Neutrophil (primary cell): ENCODE data around the gene EPS8L1.

Source experiments
- H3K27ac ChIP-seq: fragments of 200-600 bp; sonication (generic); 2 replicates; pipeline ENCODE4 v1.5.1; 2016; ENCODE audit warnings: mild to moderate bottlenecking, moderate library complexity
- H3K27me3 ChIP-seq: fragments of 200-600 bp; sonication (generic); 2 replicates; pipeline ENCODE4 v1.6.0; 2016; ENCODE audit warnings: mild to moderate bottlenecking
- H3K36me3 ChIP-seq: fragments of 200-600 bp; sonication (generic); 2 replicates; pipeline ENCODE4 v1.5.1; 2017
- H3K4me1 ChIP-seq, 2 experiments: fragments of 200-600 bp in 1 of 2; sonication (generic) in 1 of 2; 1 replicate in 1 of 2; 2 replicates in 1 of 2; pipeline versions ENCODE4 v1.5.1 to v1.6.1; 2013 to 2016; ENCODE audit warnings: low read depth in 1 of 2, low read length in 1 of 2, mild to moderate bottlenecking in 1 of 2, moderate library complexity in 1 of 2; ENCODE audit not compliant: control insufficient read depth in 1 of 2, insufficient read depth in 1 of 2
- H3K4me3 ChIP-seq, 2 experiments: fragments of 200-600 bp in 1 of 2; sonication (generic) in 1 of 2; 1 replicate in 1 of 2; 2 replicates in 1 of 2; pipeline ENCODE4 v1.5.1; 2013 to 2016; ENCODE audit warnings: low read depth in 1 of 2, low read length in 1 of 2, mild to moderate bottlenecking in 1 of 2, moderate library complexity in 1 of 2
- H3K9me3 ChIP-seq: fragments of 200-600 bp; sonication (generic); 2 replicates; pipeline ENCODE4 v1.5.1; 2016
- TF ChIP-seq, protein P1 (sequence below): fragments of 200-600 bp; sonication (generic); IDR thresholded peaks from 2 replicates; pipeline ENCODE4 v1.5.1; 2016; ENCODE audit warnings: antibody characterized with exemption

The EPS8L1 gene

DNA sequence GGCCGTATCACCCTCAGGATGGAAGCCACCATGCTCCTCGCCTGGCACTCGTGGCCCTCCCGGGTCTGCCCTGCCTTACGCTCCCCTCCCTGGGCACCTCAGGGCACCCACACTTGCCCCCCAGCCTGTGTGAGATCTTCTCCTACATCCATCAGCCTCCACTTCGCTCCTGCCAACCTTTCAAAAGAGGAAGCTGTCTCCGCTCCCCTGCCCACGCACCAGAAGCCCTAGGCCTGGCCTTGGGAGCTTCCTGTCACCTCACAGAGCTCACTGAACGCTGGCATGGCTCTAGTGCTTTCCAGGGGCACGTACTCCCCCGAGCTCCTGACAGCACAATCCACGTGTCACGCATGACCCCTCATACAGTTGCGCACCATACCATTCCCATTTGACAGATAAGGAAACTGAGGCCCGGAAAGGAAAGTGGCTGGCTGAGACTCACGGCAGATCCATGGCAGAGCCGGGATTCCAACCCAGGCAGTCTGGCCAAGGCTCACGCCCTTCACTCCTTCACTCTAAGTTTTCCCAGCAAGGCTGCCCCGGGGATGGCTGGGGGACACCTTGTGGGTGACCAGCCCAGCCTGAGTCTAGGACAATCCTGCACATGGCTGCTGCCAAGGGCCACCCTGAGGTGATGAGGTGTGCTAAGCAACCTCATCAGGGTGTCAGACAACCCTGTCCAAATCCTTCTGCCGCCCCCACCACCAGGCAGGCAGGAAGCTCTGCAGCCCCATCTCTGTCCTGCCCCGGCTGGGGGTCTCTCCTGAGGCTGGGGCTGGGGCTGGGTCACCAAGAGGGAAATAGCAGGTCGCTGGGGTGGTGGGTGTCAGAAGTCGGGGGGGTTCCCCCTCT is 22.4 kb downstream of the EPS8L1 start:
- no peaks in the 10 kb centered on the region for H3K9me3 ChIP-seq
- H3K4me3 ChIP-seq, result no peak overlapping the region
- H3K27ac ChIP-seq, result no peak overlapping the region
- H3K36me3 ChIP-seq, result peaks cover 84% of the 10 kb centered on the region
- no peaks in the 10 kb centered on the region for H3K4me1 ChIP-seq
- no peaks in the 10 kb centered on the region for H3K27me3 ChIP-seq
- TF ChIP-seq, protein P1, sequence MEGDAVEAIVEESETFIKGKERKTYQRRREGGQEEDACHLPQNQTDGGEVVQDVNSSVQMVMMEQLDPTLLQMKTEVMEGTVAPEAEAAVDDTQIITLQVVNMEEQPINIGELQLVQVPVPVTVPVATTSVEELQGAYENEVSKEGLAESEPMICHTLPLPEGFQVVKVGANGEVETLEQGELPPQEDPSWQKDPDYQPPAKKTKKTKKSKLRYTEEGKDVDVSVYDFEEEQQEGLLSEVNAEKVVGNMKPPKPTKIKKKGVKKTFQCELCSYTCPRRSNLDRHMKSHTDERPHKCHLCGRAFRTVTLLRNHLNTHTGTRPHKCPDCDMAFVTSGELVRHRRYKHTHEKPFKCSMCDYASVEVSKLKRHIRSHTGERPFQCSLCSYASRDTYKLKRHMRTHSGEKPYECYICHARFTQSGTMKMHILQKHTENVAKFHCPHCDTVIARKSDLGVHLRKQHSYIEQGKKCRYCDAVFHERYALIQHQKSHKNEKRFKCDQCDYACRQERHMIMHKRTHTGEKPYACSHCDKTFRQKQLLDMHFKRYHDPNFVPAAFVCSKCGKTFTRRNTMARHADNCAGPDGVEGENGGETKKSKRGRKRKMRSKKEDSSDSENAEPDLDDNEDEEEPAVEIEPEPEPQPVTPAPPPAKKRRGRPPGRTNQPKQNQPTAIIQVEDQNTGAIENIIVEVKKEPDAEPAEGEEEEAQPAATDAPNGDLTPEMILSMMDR, result no peak

DNA sequence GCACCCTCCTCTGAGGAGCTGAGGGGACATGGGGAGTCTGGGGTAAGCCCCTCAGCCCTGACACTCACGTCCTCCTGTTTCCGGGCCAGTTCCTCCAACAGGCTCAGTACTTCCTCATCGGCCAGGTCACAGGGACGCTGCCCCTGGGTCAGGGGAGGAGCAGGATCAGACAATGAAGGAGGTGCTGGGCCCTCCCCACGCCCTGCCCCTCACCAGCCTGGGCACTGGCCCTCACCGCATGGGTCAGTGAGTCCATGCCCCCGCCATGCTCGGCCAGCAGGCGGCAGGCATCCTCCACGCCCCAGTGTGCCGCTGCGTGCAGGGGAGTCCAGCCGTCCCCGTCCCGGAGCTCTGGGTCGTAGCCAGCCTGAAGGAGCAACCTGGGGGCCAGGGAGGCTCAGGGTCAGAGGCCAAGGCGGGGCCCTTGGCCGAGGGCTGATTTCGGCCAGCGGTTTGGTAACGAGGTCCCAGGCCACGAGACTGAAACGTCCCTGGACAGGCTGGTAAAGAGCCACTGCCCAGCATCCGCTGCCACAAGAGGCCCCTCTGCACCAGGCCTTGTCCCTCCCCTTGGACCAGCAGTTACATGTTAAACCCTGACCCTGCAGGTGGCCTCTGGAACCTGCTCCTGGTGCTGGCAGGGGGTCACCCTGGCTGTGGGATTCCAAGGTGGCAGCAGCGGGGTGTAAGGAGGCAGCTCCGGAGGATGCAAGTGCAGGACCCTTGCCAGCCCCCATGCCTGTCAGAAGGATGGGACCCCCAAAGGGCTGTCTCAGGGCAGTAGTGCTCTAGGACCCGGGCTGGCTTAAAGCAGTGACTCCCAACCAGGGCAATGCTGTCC is 23.3 kb downstream of the EPS8L1 start:
- no peak overlapping the region for H3K27ac ChIP-seq
- H3K27me3 ChIP-seq, result no peaks in the 10 kb centered on the region
- H3K36me3 ChIP-seq, result peaks cover 90% of the 10 kb centered on the region
- H3K4me3 ChIP-seq, result no peak overlapping the region
- TF ChIP-seq, protein P1, result no peak
- no peaks in the 10 kb centered on the region for H3K4me1 ChIP-seq
- H3K9me3 ChIP-seq, result no peaks in the 10 kb centered on the region

DNA sequence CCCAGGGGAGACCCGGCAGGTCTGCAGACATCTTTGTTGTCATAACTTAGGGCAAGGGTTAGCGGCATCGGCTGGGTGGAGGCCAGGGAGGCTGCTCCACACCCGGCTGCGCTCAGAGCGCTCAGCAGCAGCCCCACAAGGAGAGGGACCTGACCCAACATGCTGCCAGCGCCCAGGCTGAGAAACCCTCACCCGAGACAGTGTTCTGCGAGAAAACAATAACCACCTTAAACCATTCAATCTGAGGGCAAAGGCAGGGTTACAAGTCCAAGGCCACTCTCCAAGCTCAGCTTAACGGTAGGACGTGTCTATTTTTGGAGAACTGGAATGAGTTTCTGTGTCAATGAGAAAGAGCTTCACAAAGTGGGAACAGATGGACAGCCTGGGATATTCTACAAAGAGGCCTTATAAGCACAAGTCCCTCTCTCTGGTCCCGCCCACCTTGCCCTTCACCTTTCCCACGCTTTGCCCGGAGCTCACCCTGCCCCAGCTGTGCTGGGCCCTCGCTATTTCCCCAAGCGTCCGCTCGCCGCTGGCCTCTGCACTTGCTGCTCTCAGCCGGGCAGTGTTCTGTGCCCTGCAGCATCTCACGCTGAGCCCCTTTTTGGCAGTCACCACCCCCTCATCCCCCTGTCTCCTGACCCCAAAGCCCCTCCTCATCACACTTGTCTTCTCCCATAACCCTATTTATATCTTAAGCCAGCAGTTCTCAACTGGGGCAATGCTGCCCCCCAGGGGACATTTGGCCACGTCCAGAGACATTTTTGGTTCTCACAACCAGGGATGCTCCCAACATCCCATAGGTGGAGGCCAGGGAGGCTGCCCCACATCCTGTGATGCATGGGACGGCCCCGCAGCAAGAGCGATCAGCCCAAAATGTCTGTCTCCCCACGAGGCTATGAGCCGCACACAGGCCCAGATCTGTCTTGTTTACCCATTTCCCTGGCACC is 24.2 kb downstream of the EPS8L1 start:
- H3K36me3 ChIP-seq, result peaks cover 83% of the 10 kb centered on the region
- no peak overlapping the region for H3K4me3 ChIP-seq
- no peaks in the 10 kb centered on the region for H3K9me3 ChIP-seq
- no peaks in the 10 kb centered on the region for H3K27me3 ChIP-seq
- H3K27ac ChIP-seq, result no peak overlapping the region
- H3K4me1 ChIP-seq, result no peaks in the 10 kb centered on the region
- TF ChIP-seq, protein P1, result no peak

DNA sequence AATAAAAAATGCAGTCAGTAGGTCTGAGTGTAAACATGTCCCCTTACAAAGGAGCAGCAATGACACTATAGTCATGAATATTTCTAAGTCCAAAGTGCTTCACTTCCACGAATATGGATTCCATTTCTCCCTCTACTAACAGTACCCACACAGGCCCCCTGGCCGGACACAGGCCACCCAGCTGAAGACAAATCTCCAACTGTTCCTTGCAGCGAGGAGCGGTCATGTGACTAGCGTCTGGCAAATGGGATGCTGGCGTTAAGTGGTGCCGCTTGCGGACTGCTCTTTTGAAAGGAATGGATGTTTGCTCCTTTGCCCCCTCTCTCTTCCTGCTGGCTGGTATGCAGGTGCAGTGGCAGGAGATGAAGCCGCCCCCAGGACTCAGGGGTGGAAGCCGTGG is 25.6 kb downstream of the EPS8L1 start:
- H3K9me3 ChIP-seq, result no peaks in the 10 kb centered on the region
- no peak overlapping the region for H3K27ac ChIP-seq
- no peak overlapping the region for H3K4me3 ChIP-seq
- TF ChIP-seq, protein P1, result no peak
- H3K36me3 ChIP-seq, result peaks cover 73% of the 10 kb centered on the region
- no peaks in the 10 kb centered on the region for H3K4me1 ChIP-seq
- no peaks in the 10 kb centered on the region for H3K27me3 ChIP-seq

DNA sequence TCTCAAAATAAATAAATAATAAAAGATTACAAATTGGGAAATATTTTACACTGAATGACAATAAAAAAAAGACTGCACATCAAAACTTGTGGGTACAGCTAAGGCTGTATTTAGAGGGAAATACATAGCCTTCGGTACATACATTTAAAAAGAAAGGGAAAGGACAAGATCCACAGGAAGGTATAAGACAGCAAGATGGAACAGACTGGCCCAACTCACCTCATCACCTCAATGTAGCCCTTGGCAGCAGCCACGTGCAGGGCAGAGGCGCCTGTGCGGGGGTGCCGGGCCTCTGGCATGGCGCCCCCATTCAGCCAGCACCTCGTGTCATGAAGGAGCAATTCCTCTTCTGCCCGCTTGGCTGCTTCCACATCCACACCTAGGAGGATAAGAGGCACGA is 27.5 kb downstream of the EPS8L1 start:
- Histone ChIP-seq H3K4me1 (no peaks in the 10 kb centered on the region), H3K27ac (no peak overlapping the region), H3K4me3 (no peak overlapping the region), H3K27me3 (no peaks in the 10 kb centered on the region), H3K36me3 (peaks cover 70% of the 10 kb centered on the region), H3K9me3 (no peaks in the 10 kb centered on the region)
- TF ChIP-seq, protein P1, result no peak
